HL-60 (cell line): ENCODE measurements around the gene MED16.

ENCODE experiments used
- DNase-seq, 2 experiments: peaks; one replicate each; pipeline ENCODE4 v3.0.0-alpha.2; 2010 to 2020; ENCODE audit warnings: low read depth in 1 of 2, low spot score in 1 of 2
- H3K27ac ChIP-seq: fragments of 250-450 bp; sonication (Bioruptor Pico); replicated peaks from 2 replicates; pipeline ENCODE4 v1.5.1; 2020; ENCODE audit warnings: mild to moderate bottlenecking, moderate library complexity
- H3K27me3 ChIP-seq: fragments of 250-450 bp; sonication (Bioruptor Pico); 2 replicates; pipeline ENCODE4 v1.5.1; 2021; ENCODE audit warnings: mild to moderate bottlenecking, moderate library complexity; ENCODE audit not compliant: insufficient read depth, poor library complexity, severe bottlenecking
- H3K4me3 ChIP-seq: replicated peaks from 2 replicates; pipeline ENCODE4 v1.5.1; 2011; ENCODE audit warnings: mild to moderate bottlenecking, control low read depth, low read length; ENCODE audit not compliant: insufficient read depth
- GABPA ChIP-seq: IDR thresholded peaks from 2 replicates; pipeline ENCODE4 v1.6.1; 2012; ENCODE audit warnings: low read depth
- POLR2AphosphoS5 ChIP-seq: IDR thresholded peaks from 2 replicates; pipeline ENCODE4 v1.6.1; 2012; ENCODE audit warnings: low read depth
- REST ChIP-seq: IDR thresholded peaks from 2 replicates; pipeline ENCODE4 v1.6.1; 2012; ENCODE audit warnings: low read depth; ENCODE audit not compliant: insufficient replicate concordance
- SPI1 ChIP-seq: IDR thresholded peaks from 2 replicates; pipeline ENCODE4 v1.6.1; 2012; ENCODE audit warnings: low read depth, mild to moderate bottlenecking, borderline replicate concordance
- TF ChIP-seq, protein P1 (sequence below): IDR thresholded peaks from one replicate; pipeline ENCODE4 v1.5.1; 2011; ENCODE audit warnings: low read length, control low read depth, inconsistent platforms; ENCODE audit not compliant: insufficient read depth

MED16 gene

DNA sequence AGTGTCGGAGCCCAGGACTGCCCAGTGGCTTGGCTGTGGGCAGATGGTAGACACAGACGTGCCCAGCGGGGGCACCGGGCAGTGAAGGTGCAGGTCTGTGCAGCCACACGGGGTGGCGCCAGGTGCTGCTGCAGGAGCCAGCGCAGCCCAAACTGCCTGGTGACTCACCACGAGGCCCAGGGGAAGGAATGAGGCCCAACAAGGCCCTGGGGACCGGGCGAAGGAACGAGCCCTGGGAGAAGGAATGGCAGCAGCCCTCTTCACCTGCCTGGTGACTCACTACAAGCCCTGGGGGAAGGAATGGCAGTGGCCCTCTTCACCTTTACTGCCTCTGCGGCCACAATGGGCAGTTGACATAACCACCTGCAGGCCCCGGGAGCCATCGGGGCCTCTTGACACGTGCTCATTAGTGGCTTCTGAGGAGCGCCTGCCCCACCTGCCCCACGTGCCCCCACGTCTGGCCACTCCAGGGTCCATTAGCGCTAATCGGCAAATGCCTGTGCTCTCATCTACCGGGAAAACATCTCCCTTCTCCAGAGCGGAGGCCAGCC, 9.3 kb downstream of the MED16 start:
- no peak for TF ChIP-seq SPI1
- no peak for TF ChIP-seq POLR2AphosphoS5
- no peak for TF ChIP-seq REST
- TF ChIP-seq GABPA, result no peak
- TF ChIP-seq, protein P1, sequence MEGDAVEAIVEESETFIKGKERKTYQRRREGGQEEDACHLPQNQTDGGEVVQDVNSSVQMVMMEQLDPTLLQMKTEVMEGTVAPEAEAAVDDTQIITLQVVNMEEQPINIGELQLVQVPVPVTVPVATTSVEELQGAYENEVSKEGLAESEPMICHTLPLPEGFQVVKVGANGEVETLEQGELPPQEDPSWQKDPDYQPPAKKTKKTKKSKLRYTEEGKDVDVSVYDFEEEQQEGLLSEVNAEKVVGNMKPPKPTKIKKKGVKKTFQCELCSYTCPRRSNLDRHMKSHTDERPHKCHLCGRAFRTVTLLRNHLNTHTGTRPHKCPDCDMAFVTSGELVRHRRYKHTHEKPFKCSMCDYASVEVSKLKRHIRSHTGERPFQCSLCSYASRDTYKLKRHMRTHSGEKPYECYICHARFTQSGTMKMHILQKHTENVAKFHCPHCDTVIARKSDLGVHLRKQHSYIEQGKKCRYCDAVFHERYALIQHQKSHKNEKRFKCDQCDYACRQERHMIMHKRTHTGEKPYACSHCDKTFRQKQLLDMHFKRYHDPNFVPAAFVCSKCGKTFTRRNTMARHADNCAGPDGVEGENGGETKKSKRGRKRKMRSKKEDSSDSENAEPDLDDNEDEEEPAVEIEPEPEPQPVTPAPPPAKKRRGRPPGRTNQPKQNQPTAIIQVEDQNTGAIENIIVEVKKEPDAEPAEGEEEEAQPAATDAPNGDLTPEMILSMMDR, result no peak
- Histone ChIP-seq H3K27ac (no peak overlapping the region), H3K4me3 (no peak overlapping the region), H3K27me3 (no peaks in the 10 kb centered on the region)
- no peak for DNase-seq

DNA sequence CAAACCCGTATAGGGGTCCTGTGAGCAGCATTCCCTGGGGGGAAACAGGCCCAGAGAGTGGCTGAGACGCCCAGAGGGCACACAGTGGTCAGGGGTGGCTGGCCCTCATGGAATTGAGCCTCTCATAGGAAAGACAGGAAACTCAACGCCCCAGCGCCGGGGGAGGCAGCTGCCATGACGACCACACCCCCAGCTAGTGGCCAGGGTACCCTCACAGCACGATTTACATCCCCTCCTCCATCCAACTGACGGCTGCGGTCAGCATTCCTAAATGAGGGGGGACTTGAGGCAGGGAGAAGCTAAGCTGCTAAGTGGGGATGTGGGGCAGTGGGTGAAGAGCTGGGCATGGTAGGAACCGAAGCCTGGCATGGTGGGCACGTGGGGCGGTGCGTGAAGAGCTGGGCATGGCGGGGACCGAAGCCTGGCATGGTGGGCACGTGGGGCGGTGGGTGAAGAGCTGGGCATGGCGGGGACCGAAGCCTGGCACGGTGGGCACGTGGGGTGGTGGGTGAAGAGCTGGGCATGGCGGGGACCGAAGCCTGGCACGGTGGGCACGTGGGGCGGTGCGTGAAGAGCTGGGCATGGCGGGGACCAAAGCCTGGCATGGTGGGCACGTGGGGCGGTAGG, 10.0 kb downstream of the MED16 start:
- Histone ChIP-seq H3K27me3 (no peaks in the 10 kb centered on the region), H3K4me3 (no peak overlapping the region), H3K27ac (no peak overlapping the region)
- DNase-seq, result no peak
- TF ChIP-seq, protein P1, result no peak
- TF ChIP-seq SPI1, result no peak
- no peak for TF ChIP-seq POLR2AphosphoS5
- TF ChIP-seq REST, result no peak
- no peak for TF ChIP-seq GABPA

GRCh38 chr19:881385-882071, 11.5 kb downstream of the MED16 start:
- TF ChIP-seq GABPA (no peak), SPI1 (no peak), POLR2AphosphoS5 (no peak), REST (no peak)
- TF ChIP-seq, protein P1, result no peak
- no peaks in the 10 kb centered on the region for H3K27me3 ChIP-seq
- no peak for DNase-seq
- no peak overlapping the region for H3K27ac ChIP-seq
- no peak overlapping the region for H3K4me3 ChIP-seq
